ENCODE data around the gene C3orf18.

C3orf18 gene

DNA sequence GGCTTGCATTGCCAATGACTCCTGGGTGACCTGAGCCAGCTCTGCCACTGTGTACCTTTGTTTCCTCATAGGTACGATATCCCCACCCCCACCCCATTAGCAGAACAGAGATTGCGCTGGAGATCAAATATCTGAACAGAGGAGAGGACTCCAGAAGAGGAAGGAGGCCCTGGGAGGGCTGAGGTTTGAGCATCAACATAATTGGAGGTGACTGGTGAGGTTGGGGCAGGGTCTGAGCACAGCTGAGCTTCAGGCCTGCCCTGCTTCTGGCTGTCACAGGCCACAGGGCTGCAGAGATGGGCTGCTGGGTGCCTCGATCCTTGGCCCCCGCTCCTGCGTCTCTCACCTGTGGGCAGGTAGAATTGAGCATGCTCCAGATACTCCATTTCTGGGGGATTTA, 42.8 kb downstream of the C3orf18 start:
- Histone ChIP-seq H3K36me3 (no peaks in the 10 kb centered on the region), H3K27ac (peak overlapping the region; percentile 87), H3K4me3 (ENCODE audit: low read depth, low read length) (no peak overlapping the region), H3K27me3 (ENCODE audit: insufficient read depth, low read depth, severe bottlenecking) (no peaks in the 10 kb centered on the region), H3K9me3 (ENCODE audit: severe bottlenecking) (no peaks in the 10 kb centered on the region)
- peak; percentile 67 for DNase-seq
- TF ChIP-seq, protein P1, sequence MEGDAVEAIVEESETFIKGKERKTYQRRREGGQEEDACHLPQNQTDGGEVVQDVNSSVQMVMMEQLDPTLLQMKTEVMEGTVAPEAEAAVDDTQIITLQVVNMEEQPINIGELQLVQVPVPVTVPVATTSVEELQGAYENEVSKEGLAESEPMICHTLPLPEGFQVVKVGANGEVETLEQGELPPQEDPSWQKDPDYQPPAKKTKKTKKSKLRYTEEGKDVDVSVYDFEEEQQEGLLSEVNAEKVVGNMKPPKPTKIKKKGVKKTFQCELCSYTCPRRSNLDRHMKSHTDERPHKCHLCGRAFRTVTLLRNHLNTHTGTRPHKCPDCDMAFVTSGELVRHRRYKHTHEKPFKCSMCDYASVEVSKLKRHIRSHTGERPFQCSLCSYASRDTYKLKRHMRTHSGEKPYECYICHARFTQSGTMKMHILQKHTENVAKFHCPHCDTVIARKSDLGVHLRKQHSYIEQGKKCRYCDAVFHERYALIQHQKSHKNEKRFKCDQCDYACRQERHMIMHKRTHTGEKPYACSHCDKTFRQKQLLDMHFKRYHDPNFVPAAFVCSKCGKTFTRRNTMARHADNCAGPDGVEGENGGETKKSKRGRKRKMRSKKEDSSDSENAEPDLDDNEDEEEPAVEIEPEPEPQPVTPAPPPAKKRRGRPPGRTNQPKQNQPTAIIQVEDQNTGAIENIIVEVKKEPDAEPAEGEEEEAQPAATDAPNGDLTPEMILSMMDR (IDR thresholded peaks at IDR 0.05; ENCODE audit: low read depth, low read length) = no peak

DNA sequence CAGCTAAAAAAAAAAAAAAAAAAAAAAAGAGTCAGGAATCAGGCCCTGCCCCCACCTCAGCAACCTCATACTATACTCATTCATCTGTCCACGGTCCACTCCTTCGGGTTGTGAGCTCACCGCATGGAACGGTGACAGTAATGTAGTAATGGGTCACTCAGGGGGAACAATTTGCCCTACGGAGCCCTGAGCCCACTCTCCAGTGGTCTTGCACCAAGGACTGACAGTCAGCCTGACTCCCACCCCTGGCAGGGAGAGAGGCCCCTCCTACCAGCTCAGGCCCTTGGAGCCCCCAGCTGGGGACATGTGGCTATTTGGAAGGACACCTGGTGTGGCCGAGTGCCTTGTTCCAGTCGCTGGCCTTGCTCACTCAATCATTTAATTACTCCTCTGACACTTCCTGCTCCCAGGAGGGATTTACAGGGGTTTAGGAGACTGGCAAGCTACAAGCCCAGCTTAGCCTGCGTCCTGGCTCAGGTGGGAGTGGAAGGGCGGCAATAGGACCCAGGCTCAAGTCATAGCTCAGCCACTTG, 44.2 kb downstream of the C3orf18 start:
- peak; percentile 95 for DNase-seq
- Histone ChIP-seq H3K27ac (peak overlapping the region; percentile 87), H3K27me3 (ENCODE audit: insufficient read depth, low read depth, severe bottlenecking) (no peaks in the 10 kb centered on the region), H3K4me3 (ENCODE audit: low read depth, low read length) (peak overlapping the region; percentile 2; the same call in 1 of the 2 replicates), H3K36me3 (no peaks in the 10 kb centered on the region), H3K9me3 (ENCODE audit: severe bottlenecking) (no peaks in the 10 kb centered on the region)
- TF ChIP-seq, protein P1 (IDR thresholded peaks at IDR 0.05; ENCODE audit: low read depth, low read length) = no peak

DNA sequence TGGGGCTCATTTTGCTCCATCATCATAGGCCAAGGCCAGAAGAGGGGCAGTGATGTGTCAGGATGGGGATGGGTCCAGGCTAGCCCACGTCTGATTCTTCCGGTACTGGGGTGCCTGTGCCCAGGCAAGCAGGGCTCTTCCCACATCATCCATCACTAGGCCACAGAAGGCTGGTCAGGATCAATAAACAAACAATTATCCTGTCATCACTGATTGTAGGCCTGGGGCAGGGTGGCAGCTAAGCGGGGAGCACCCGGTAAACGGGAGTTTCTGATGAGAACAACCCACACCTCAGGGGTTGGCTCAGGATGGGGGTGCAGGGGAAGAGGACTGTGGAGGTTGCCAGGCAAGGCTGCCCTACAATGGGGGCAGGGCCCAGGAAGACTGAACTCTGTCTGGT, 46.0 kb downstream of the C3orf18 start:
- TF ChIP-seq, protein P1 (IDR thresholded peaks at IDR 0.05; ENCODE audit: low read depth, low read length) = no peak
- no peak for DNase-seq
- no peak overlapping the region for H3K4me3 ChIP-seq (ENCODE audit: low read depth, low read length)
- H3K27ac ChIP-seq = peak overlapping the region; percentile 23; the same call in 1 of the 2 replicates
- H3K36me3 ChIP-seq = no peaks in the 10 kb centered on the region
- no peaks in the 10 kb centered on the region for H3K27me3 ChIP-seq (ENCODE audit: insufficient read depth, low read depth, severe bottlenecking)
- no peaks in the 10 kb centered on the region for H3K9me3 ChIP-seq (ENCODE audit: severe bottlenecking)

DNA sequence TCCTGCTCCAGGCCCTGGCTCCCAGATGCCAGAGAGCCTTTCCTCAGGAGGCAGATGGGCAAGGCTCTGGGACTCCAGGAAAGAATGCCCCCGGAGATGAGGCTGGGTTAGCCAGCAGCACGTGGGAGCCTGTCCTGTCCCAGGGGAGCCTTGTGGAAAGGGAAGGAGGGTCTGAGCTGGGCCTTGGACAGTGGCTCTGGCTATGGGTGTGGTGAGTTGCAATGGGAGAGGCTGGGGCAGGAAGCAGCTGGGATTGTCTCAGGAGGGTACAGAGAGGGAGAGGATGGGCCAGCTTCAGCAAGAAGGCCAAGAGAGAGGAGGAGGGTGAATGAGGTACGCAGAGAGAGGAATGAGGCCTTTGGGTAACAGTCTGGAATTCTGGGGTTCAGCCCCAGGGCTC, 46.7 kb downstream of the C3orf18 start:
- H3K9me3 ChIP-seq (ENCODE audit: severe bottlenecking) = no peaks in the 10 kb centered on the region
- peak overlapping the region; percentile 62 for H3K27ac ChIP-seq
- no peaks in the 10 kb centered on the region for H3K36me3 ChIP-seq
- no peaks in the 10 kb centered on the region for H3K27me3 ChIP-seq (ENCODE audit: insufficient read depth, low read depth, severe bottlenecking)
- no peak for DNase-seq
- TF ChIP-seq, protein P1 (IDR thresholded peaks at IDR 0.05; ENCODE audit: low read depth, low read length) = no peak
- no peak overlapping the region for H3K4me3 ChIP-seq (ENCODE audit: low read depth, low read length)

DNA sequence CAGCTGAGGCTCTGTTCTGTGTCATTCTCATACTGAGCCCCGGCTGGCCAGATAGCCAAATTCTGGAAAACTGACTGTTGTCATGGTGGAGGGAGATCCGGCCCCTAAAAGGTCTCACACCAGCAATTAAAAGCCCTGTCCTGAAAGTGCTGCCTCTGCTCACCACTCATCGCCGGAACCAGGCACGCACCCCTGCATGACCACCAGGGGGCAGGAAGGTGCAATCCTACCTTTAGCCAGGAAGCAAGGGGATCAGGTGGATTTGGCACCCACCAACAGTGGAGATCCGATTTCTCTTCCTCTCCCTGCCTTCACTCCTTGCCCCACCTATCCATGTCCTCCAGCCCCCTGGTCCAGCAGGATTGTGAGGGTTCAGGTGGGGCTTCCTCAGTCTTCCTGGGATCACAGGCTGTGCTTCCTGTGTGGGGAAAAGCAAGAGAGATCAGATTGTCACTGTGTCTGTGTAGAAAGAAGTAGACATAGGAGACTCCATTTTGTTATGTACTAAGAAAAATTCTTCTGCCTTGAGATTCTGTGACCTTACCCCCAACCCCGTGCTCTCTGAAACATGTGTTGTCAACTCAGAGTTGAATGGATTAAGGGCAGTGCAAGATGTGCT, 48.0 kb downstream of the C3orf18 start:
- Histone ChIP-seq H3K36me3 (no peaks in the 10 kb centered on the region), H3K27ac (peak overlapping the region; percentile 79), H3K4me3 (ENCODE audit: low read depth, low read length) (no peak overlapping the region), H3K9me3 (ENCODE audit: severe bottlenecking) (no peaks in the 10 kb centered on the region), H3K27me3 (ENCODE audit: insufficient read depth, low read depth, severe bottlenecking) (no peaks in the 10 kb centered on the region)
- TF ChIP-seq, protein P1 (IDR thresholded peaks at IDR 0.05; ENCODE audit: low read depth, low read length) = peak; percentile 98
- peak; percentile 91 for DNase-seq

DNA sequence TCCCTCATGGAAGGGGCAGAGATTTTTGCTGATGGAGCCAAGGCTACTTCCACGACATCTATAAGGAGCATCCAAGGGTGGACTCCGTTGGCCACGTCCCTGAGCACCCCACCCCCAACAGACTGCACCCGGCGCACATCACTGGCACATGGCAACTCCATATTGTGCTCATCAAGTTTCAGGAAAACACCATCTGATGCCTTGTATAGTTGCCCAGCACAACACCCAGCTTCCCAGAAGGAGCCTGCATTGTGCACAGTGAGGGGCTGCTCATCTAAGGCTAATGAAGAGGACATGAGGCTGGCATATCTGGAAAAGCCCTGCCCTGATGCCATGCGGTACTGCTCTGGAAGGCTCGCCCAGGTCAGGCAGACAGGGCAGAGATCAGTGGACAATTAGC, 49.1 kb downstream of the C3orf18 start:
- DNase-seq = no peak
- H3K36me3 ChIP-seq = no peaks in the 10 kb centered on the region
- TF ChIP-seq, protein P1 (IDR thresholded peaks at IDR 0.05; ENCODE audit: low read depth, low read length) = no peak

More for the DNA sequence above, 49.1 kb downstream of the C3orf18 start:
- Histone ChIP-seq H3K9me3 (ENCODE audit: severe bottlenecking) (no peaks in the 10 kb centered on the region), H3K27ac (no peak overlapping the region), H3K27me3 (ENCODE audit: insufficient read depth, low read depth, severe bottlenecking) (no peaks in the 10 kb centered on the region), H3K4me3 (ENCODE audit: low read depth, low read length) (no peak overlapping the region)
